ENCODE results near the gene SART1. TPM values are rescaled to one million over a fixed set of nuclear protein-coding genes. Genes with fewer than 3 reads are reported as not detected.
"Not testable (repeated sequence)": the region's sequence is repeated elsewhere in the genome, so short reads cannot be mapped to it uniquely, and the experiment has no call there.

The SART1 gene
- total RNA-seq, 4 donors from 2014 or later: 14.4 to 61.9 (median 26.4) TPM

DNA sequence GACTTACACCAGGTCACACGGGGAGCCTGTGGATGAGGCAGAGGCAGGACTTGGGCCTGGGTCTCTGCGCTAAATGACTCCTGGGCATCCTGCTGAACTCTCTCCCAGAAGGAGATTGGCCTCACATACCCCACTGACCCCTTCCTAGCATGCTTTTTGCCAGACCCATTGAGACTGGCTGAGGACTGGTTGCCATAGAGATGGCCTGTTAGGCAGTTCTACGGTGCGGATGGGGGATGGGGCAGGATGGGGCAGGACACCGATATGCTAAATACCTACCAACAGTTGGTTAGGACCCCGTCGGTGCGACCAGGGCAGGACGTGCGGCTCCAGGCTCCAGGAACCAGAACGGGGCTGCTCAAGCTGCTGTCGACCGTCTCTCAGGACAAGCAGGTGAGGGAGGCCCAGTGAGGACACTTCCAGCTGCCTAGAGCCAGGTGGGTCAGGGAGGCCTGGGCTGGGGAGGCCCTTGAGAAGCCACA is 16.1 kb upstream of the SART1 start, which contains the start of gene TSGA10IP:
Gene TSGA10IP (plus strand): TSS at position 51 of the 482 bp plus-strand sequence. CDS start 196 bp downstream, at position 247.
- DNase-seq: no peak
- TF ChIP-seq, protein P1, sequence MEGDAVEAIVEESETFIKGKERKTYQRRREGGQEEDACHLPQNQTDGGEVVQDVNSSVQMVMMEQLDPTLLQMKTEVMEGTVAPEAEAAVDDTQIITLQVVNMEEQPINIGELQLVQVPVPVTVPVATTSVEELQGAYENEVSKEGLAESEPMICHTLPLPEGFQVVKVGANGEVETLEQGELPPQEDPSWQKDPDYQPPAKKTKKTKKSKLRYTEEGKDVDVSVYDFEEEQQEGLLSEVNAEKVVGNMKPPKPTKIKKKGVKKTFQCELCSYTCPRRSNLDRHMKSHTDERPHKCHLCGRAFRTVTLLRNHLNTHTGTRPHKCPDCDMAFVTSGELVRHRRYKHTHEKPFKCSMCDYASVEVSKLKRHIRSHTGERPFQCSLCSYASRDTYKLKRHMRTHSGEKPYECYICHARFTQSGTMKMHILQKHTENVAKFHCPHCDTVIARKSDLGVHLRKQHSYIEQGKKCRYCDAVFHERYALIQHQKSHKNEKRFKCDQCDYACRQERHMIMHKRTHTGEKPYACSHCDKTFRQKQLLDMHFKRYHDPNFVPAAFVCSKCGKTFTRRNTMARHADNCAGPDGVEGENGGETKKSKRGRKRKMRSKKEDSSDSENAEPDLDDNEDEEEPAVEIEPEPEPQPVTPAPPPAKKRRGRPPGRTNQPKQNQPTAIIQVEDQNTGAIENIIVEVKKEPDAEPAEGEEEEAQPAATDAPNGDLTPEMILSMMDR (IDR thresholded peaks at IDR 0.05): no peak
- no peak for TF ChIP-seq POLR2A (IDR thresholded peaks at IDR 0.05)
- H3K27me3 ChIP-seq: no peaks in the 10 kb centered on the region
- H3K27ac ChIP-seq: no peak within 1 kb of the TSS
- H3K4me3 ChIP-seq: no peak within 1 kb of the TSS
- H3K4me1 ChIP-seq: no peaks in the 10 kb centered on the region
- H3K9me3 ChIP-seq: no peaks in the 10 kb centered on the region
- H3K36me3 ChIP-seq: no peaks in the 10 kb centered on the region

DNA sequence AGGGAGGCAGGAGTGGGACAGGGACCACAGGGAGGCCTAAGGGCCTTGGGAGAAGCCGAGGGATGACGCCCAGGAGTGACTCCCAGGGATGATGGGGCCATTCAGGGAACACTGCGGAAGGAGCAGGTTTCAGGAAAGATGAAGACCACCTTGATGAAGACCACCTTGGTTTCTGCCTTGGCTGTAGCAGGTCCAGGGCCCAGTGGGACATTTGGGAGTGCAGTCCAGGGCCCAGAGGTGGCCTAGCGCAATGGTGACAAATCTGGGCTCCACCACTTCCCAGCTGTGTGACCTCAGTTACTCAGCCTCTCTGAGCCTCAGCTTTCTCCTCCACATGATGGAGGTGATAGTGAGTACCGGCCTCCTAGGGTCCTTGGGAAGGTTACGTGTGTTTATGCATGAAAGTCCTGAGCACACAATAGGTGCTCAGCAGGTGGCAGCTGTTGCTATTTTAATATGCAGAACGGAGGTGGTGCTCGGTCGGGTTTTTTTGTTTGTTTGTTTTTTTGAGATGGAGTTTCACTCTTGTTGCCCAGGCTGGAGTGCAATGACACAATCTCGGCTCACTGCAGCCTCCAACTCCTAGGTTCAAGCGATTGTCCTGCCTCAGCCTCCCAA is 15.5 kb upstream of the SART1 start:
- no peaks in the 10 kb centered on the region for H3K27me3 ChIP-seq
- no peak overlapping the region for H3K27ac ChIP-seq
- no peaks in the 10 kb centered on the region for H3K9me3 ChIP-seq
- no peaks in the 10 kb centered on the region for H3K36me3 ChIP-seq
- no peaks in the 10 kb centered on the region for H3K4me1 ChIP-seq
- no peak overlapping the region for H3K4me3 ChIP-seq
- DNase-seq: no peak
- TF ChIP-seq, protein P1 (IDR thresholded peaks at IDR 0.05): no peak
- no peak for TF ChIP-seq POLR2A (IDR thresholded peaks at IDR 0.05)

DNA sequence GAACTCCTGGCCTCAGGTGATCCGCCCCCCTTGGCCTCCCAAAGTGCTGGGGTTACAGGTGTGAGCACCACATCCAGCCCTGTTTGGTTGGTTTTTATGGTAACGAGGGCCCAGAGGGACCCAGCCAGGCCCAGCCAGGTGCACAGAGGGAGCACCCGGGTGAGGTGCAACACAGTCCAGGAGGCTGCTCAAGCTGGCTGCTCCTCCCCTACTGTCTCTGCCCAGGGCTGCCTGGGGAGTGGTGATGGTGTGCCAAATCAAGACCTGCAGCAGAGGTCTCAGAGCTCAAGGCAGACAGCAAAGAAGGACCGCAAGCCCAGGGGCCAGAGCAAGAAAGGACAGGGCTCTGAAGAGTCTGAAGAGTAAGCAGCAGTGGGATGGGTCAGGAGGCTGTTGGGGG is 14.9 kb upstream of the SART1 start:
- no peak overlapping the region for H3K4me3 ChIP-seq
- H3K4me1 ChIP-seq: no peaks in the 10 kb centered on the region
- DNase-seq: no peak
- no peak overlapping the region for H3K27ac ChIP-seq
- no peaks in the 10 kb centered on the region for H3K36me3 ChIP-seq
- no peaks in the 10 kb centered on the region for H3K9me3 ChIP-seq
- TF ChIP-seq POLR2A (IDR thresholded peaks at IDR 0.05): no peak
- TF ChIP-seq, protein P1 (IDR thresholded peaks at IDR 0.05): no peak
- no peaks in the 10 kb centered on the region for H3K27me3 ChIP-seq

DNA sequence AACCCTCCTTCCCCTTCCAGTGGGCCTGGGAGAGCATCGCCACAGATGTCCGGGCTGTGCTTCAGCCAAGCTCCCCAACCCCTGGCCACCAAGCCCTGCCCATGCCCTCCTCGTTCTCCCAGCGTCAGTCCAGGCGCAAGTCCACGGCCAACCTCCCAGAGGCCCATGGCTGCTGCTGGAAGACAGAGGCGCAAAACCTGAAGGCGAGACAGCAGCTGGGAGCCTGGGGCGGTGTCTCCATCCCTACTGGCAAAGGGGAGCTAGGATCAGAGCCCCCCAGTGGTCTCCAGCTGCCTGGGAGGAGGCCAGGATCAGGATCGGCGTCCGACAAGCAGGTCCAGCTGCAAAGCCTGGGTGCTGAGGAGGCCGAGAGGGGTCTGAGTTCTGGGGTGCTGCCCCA is 14.4 kb upstream of the SART1 start:
- H3K27ac ChIP-seq: no peak overlapping the region
- DNase-seq: no peak
- H3K4me3 ChIP-seq: no peak overlapping the region
- H3K9me3 ChIP-seq: no peaks in the 10 kb centered on the region
- no peaks in the 10 kb centered on the region for H3K27me3 ChIP-seq
- TF ChIP-seq POLR2A (IDR thresholded peaks at IDR 0.05): no peak
- TF ChIP-seq, protein P1 (IDR thresholded peaks at IDR 0.05): no peak
- H3K4me1 ChIP-seq: no peaks in the 10 kb centered on the region
- H3K36me3 ChIP-seq: no peaks in the 10 kb centered on the region

DNA sequence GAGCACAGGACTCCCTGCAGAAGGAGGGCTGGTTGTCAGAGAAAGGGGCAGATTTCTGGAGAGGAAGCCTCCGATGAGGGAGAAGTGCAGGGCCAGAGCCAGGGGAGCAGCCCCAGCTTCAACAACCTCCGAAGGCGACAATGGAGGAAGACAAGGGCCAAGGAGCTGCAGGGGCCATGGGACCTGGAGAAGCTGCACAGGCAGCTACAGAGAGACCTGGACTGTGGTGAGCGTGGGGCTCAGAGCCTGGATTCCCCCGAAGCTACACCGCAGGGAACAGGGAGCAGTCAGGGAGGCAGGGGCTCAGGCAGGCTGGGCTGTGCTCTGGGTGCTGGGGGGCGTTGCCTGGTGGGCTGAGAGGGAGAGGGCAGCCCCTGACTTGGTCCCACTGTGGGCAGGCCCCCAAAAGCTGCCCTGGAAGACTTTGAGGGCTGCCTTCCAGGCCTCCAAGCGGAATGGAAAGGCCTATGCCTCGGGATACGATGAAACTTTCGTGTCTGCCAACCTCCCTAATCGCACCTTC is 13.9 kb upstream of the SART1 start:
- H3K36me3 ChIP-seq: no peaks in the 10 kb centered on the region
- TF ChIP-seq POLR2A (IDR thresholded peaks at IDR 0.05): no peak
- TF ChIP-seq, protein P1 (IDR thresholded peaks at IDR 0.05): no peak
- no peak overlapping the region for H3K27ac ChIP-seq
- H3K4me1 ChIP-seq: no peaks in the 10 kb centered on the region
- H3K27me3 ChIP-seq: no peaks in the 10 kb centered on the region
- H3K4me3 ChIP-seq: no peak overlapping the region
- no peaks in the 10 kb centered on the region for H3K9me3 ChIP-seq
- DNase-seq: no peak

DNA sequence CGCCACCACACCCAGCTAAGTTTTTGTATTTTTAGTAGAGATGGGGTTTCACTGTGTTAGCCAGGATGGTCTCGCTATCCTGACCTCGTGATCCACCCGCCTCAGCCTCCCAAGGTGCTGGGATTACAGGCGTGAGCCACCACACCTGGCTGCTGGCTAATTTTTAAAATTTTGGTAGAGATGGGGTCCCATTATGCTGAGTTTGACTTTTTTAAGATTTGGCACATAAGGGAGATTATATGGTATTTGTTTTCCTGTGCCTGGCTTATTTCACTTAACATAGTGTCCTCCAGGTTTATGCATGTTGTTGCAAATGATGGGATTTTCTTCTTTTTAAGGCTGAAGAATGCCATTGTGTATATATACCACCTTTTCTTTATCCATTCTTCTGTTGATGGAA is 10.8 kb upstream of the SART1 start:
- not testable (repeated sequence) for H3K4me1 ChIP-seq, H3K9me3 ChIP-seq, H3K4me3 ChIP-seq, H3K27me3 ChIP-seq, DNase-seq, H3K36me3 ChIP-seq, H3K27ac ChIP-seq

DNA sequence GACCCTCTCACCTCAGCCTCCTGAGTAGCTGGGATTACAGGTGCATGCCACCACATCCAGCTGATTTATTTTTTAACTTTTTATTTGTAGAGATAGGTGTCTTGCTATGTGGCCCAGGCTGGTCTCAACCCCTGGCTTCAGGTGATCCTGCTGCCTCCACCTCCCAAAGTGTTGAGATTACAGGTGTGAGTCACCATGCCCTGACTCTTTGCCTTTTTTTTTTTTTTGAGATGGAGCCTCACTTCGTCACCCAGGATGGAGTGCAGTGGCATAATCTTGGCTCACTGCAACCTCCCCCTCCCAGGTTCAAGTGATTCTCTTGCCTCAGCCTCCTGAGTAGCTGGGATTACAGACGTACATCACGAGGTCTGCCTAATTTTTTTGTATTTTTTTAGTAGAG is 9.9 kb upstream of the SART1 start:
- not testable (repeated sequence) for DNase-seq

More for the DNA sequence above, 9.9 kb upstream of the SART1 start:
- H3K9me3 ChIP-seq, H3K36me3 ChIP-seq, H3K4me1 ChIP-seq, H3K27ac ChIP-seq, H3K4me3 ChIP-seq, H3K27me3 ChIP-seq: not testable (repeated sequence)

All from Peyer's patch (tissue), 4 donors.